HG02870 (cell line): Measurements from ENCODE around the gene ARHGAP40.
"Not testable (repeated sequence)": the region's sequence is repeated elsewhere in the genome, so short reads cannot be mapped to it uniquely, and the experiment has no call there.

Experiments used
- ATAC-seq: cut with Tn5 transposase; IDR thresholded peaks from one replicate; pipeline ENCODE4 v1.9.1; 2021; ENCODE audit warnings: mild to moderate bottlenecking, moderate library complexity; ENCODE audit not compliant: unreplicated experiment

ARHGAP40 gene

DNA sequence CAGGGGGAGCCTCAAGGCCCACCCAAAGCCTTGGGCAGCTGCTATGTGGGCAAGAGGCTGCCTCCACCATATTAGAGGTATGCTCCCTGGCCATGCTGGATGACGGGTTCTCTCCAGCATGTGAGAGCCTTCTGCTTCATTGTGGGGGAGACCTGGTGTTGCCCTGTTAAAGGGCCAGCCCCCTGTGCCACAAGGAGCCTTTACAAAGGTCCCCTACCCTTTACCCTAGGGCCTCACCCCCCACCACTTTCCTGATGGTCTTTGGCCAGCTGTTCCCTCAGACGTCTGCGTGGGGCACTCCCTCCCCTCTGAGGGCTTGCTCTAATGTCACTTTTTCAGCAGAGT lies 15.5 kb upstream of the ARHGAP40 start:
- ATAC-seq = no peak

DNA sequence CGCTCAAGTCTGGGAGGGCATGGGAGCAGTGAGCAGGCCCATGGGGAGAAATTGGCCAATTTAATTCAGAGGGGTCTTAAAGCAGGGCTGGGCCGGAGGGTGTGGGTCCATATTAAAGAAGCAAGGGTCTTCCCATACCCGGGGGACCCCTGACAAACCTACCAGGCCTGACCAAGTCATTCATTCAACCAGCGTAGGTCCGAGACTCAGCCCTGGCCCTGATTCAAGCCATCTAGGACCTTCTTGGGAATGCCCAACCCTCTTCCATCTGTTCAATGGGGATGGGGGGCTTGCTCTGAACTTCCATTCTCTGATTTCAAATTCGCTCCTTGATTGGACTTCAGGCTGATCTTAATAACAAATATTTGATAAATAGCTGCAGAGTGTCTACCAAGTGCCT lies 13.3 kb upstream of the ARHGAP40 start:
- ATAC-seq = no peak

DNA sequence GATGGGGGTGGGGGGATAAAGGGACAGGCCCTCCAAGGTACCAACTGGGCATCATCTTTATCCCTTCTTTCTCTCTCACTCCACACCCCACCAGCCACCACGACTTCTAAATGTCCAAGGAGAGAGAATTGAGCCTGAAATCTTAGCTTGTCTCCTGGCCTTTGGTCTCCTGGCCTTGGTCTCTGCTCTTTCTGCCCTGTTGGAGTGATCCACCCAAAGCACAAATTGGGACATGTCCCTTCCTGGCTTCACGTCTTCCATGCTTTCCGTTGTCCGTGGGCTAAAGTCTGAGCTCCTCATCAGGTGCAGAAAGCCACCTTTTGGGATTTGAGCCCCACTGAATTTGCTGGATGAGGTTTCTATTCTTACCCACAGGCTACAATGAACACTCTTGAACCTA lies 12.3 kb upstream of the ARHGAP40 start:
- ATAC-seq = no peak

- ATAC-seq = no peak
These were observed 11.5 kb upstream of the ARHGAP40 start for GRCh38 chr20:38589967-38590675.

DNA sequence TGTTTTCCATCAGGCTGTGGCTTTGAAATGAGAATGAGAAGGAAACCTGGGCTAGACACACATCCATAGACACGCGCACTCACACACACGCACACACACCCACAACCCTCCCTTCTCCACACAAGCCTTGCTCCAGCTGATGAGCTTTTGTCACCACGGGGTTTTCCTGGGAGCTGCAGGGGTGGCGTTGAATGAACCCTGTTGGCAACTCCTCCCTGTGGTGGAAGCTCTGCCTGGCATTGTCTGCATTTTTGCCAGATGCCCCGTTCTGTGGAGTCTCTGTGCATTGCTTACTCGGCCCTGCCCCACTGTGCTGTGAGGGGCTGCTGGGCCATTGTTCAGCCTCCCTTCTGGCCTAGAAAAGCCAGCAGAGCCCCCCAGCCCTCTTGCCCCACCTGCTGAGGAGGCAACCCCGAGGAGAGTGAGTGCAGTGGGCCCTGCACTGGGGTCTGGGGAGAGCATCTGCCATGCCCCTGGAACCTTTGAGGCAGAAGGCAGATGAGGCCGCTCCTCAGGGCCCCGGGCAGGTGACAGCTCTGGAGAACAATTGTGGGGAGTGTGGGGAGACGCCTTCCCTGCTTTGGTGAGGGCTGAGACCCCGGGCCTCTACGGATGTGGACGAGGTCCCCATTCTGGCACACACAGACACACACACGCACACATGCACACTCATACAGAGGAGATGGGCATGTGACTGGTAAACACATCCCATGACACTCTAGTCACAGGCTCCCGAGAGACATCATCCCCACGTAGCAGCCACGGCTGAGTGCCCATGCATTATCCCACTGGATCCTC lies 10.7 kb upstream of the ARHGAP40 start:
- ATAC-seq = no peak

- ATAC-seq = no peak
These were observed 9.9 kb upstream of the ARHGAP40 start for GRCh38 chr20:38591474-38592410.

- ATAC-seq = not testable (repeated sequence)
These were observed 9.2 kb upstream of the ARHGAP40 start for GRCh38 chr20:38592411-38592790.

- not testable (repeated sequence) for ATAC-seq
These were observed 7.3 kb upstream of the ARHGAP40 start for GRCh38 chr20:38594281-38594680.

DNA sequence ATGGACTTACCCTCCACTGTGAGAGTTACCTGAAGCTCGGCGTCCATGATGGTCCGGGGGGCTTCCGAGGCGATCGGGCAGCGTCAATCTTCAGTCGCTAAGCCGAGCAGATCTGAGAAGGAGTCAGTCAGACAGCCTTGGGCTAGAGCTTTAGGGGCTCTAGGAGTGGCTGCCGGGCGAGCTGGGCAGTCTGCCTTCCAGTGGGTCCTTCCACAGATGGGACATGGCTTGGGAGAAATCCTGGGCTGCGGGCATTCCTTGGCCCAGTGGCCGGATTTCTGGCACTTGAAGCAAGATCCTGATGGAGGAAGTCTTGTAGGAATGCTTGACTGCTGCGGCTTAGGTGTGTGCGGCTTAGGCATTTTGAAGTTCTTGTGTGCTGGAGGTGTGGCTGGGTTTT lies 5.7 kb upstream of the ARHGAP40 start:
- ATAC-seq = not testable (repeated sequence)

DNA sequence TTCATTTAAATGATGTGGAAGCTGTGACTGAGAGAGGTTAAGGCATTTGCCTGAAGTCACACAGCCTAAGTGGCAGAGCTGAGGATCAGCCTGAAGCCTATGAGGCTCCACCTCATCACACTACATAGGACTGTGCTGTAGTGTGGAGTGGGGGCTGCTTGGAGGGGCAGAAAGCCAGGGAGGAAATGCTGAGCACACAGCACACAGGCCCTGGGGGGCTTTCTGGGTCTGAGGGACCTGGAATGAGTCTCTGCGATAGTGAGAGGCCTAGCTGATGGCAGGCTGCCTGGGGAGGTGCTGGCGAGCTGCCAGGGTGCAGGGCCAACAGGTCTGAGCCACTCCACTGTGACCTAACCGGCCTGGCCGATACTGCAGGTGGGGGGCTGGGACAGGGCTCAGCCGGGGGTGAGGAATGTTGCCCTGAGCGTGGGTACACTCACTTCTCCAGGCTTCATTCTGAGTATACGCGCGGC lies 2.2 kb upstream of the ARHGAP40 start:
- no peak for ATAC-seq

- ATAC-seq = no peak
These were observed 1.6 kb upstream of the ARHGAP40 start for GRCh38 chr20:38600057-38600456.

DNA sequence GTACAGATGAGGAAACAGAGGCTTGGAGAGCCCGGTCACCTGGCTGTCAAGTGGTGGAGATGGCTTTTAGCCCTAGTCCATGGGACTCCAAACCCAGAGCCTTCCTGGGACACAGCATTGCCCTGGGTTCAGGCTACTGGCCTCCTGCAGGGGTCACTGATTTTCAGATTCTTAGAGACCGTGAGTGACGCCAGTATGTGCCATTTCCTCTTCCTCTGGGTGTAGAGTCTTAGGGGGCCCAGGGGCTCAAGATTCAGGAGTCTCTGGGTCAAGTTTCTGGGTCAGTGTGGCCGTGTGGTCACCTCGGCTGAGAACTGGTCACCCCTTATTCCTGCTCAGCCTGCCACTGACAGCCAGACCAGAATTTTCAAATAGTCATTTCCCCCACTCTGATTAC lies 574 bp downstream of the ARHGAP40 start:
- ATAC-seq = no peak

DNA sequence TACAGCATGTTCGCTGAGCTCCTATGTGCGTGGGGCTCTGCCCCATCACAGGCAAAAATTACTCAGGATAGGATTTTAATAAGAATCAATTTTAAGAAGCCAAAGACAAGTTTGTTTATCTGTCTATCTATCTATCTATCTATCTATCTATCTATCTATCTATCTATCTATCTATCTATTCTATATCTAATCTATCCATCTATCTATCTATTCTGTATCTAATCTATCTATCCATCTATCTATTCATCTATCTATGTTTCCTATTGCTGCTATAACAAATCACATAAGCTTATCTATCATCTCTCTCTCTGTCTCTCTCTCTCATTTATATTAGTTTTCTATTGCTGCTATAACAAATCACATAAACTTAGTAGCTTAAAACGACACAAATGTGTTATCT lies 1.7 kb downstream of the ARHGAP40 start:
- no peak for ATAC-seq

DNA sequence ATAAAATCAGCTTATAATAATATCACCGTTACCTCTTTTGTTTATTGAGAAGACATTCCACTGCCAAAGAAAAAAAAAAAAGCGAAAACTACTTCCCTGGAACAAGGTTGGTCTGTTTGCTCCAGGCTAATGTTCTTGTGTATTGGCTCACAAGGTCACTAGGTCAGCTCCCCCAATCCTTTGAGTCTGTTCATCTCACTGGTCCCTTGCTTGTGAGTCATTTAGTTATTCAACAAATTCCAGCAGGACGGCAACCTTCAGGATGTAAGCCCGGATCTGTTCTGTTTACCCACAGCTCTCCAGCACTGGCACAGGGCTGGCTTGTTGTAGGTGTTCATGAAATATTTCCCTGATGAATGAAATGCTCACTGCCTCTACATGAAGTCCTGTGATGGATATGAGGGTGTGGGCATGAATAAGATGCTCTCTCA lies 3.3 kb downstream of the ARHGAP40 start:
- no peak for ATAC-seq

- no peak for ATAC-seq
These were observed 5.7 kb downstream of the ARHGAP40 start for GRCh38 chr20:38607351-38607750.

- ATAC-seq = no peak
These were observed 6.6 kb downstream of the ARHGAP40 start for GRCh38 chr20:38608188-38608587.

DNA sequence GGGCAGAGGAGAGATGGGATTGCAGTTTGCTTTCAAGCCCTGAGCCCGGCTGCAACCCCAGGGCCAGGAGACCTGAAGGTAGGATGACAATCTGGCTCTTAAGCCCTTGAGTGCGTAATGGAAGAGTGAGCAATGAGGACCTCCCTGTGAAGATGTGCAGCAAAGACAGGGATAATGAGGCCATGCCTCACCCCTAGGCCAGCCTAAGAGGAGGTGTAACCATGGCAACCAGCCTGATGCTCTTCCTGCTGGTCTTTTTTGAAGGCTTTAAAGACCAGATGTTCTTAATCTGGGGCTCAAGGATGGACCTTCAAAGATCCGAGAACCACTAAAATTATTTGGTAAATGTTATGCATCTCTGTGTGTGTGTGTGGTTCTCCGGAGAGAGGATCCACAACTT lies 8.2 kb downstream of the ARHGAP40 start:
- ATAC-seq = no peak

DNA sequence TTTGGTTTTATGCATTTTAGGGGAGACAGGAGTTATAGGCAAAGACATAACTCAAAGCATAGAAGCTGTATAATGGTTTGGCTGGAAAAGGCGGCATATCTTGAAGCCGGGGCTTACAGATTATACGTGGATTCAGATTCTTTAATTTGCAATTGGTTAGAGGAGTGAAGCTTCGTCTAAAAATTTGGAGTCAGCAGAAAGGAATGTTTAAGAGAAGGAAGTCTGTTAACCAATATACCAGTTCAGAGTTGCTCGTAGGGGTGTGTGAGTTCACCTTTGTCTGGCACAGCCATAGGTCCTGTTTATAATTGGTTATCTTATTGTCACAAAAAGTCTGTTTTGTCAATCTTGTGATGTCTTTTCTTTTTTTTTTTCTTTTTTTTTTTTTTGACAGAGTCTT lies 8.9 kb downstream of the ARHGAP40 start:
- ATAC-seq = no peak

DNA sequence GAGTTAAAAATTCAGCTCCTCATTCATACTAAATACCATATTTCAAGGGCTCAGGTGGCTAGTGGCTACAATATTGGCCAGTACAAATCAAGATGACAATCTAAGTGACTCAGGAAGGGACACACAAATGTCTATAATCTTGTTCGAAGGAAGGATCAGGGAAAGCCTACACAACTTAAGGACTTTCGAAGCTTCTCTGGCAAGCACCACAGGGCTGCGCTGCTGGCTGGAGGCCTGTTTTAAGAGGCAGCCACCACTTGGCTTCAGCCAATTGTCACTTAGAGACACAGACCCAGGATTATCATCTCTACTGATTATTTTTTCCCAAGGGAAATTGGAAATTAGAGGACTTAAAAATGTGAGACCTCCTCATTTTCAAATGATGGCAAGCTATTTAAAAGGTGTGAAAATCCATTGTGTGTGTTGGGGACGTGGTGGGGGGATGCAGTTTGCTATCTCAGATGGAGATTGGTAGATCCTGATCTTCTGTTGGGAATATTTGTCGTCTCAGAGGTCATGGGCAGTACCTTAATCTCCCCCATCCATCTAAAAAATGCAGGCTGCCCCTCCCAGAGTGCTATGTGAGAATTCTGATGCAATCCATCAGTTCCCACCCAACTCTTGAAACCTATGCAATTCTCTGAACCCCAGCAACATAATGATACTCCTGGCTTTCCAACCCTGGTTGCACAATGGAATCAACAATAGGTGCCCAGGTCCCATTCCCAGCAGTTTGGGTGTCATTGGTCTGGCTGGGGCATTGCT lies 11.3 kb downstream of the ARHGAP40 start:
- ATAC-seq = no peak

- no peak for ATAC-seq
These were observed 13.7 kb downstream of the ARHGAP40 start for GRCh38 chr20:38615283-38615682.

DNA sequence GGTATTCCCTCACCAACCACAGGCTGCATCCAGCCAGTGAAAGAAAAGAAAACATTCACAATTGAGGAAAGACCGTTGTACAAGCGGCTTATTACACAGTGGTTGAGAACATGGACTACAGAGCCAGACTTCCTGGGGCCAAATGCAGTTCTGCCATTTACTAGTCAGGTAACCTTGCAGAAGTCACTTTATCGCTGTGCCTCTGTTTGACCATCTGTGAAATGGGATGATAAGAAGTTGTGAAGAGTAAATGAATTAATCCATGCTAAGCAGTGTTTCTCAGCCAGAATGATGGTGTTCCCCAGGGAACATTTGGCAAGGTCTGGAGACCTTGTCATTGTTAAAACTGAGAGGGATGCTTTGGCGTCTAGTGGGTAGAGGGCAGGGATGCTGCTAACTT lies 14.8 kb downstream of the ARHGAP40 start:
- no peak for ATAC-seq
